Measurements from ENCODE around the gene PIM3. TPM values are rescaled to one million over a fixed set of nuclear protein-coding genes. Genes with fewer than 3 reads are reported as not detected.
A peak's percentile ranks its signal among the peaks of the same experiment; 100 is the strongest.
"Not testable (repeated sequence)": the region's sequence is repeated elsewhere in the genome, so short reads cannot be mapped to it uniquely, and the experiment has no call there.

The PIM3 gene
- total RNA-seq, 1 donor from 2014 or later, result 16.3 TPM

DNA sequence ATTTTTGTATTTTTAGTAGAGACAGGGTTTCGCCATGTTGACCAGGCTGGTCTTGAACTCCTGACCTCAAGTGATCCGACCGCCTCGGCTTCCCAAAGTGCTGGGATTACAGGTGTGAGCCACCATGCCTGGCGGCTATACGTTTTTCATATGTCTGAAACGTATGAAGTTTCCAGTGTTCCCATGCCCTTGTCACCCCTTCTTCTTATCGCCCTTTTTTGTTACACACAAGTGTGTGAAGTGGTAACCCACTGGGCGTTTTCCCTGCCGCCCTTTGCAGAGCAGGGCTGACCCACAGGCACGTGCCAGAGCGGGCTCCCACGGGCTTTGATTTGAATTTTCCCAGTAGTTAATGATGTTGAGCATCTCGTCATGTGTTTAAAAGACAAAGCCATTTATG lies 17.0 kb downstream of the PIM3 start:
- DNase-seq (ENCODE audit: low spot score in 2 of 2) (no peak), FAIRE-seq (no peak)

DNA sequence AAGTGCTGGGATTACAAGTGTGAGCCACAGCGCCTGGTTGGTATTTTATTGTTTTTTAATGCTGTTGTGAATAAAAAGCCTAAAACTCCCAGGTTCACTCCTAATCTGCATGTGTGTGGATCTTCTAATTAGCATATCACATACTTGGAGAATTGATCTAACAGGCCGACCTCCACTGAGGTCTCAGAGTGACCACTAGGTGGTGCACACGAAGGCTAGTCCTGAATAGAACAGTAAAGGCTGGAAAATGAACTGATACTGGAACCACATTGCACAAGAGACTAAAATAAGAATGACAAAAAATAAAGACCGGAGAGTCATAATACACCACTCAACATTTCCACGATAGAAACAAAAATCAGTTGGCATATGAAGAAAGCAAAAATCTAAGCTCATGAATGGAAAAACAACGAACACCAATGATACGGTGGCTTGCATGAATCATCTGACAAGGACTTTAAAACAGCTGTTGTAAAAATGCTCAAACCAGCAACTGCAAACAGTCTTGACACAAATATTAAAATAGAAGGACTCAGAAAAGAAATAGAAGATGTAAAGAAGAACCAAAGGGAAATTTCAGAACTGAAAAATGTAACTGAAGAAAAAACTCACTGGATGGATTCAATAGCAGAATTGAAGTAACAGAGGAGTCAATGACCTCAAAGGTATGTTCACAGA lies 19.2 kb downstream of the PIM3 start:
- DNase-seq (ENCODE audit: low spot score in 2 of 2), result no peak
- no peak for FAIRE-seq

DNA sequence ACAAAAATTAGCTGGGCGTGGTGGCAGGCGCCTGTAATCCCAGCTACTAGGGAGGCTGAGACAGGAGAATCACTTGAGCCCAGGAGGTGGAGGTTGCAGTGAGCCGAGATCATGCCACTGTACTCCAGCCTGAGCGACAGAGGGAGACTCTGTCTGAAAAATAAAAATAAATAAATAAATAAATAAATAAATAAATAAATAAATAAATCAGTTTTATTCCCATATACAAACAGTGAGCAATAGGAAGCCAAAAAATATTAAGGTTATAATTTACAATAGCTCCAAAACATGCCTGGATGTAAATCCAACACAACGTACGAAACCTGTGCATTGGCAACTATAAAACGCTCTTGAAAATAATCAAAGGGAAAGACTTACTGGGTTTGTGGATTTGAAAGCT lies 21.2 kb downstream of the PIM3 start:
- DNase-seq (ENCODE audit: low spot score in 2 of 2); FAIRE-seq: not testable (repeated sequence)

DNA sequence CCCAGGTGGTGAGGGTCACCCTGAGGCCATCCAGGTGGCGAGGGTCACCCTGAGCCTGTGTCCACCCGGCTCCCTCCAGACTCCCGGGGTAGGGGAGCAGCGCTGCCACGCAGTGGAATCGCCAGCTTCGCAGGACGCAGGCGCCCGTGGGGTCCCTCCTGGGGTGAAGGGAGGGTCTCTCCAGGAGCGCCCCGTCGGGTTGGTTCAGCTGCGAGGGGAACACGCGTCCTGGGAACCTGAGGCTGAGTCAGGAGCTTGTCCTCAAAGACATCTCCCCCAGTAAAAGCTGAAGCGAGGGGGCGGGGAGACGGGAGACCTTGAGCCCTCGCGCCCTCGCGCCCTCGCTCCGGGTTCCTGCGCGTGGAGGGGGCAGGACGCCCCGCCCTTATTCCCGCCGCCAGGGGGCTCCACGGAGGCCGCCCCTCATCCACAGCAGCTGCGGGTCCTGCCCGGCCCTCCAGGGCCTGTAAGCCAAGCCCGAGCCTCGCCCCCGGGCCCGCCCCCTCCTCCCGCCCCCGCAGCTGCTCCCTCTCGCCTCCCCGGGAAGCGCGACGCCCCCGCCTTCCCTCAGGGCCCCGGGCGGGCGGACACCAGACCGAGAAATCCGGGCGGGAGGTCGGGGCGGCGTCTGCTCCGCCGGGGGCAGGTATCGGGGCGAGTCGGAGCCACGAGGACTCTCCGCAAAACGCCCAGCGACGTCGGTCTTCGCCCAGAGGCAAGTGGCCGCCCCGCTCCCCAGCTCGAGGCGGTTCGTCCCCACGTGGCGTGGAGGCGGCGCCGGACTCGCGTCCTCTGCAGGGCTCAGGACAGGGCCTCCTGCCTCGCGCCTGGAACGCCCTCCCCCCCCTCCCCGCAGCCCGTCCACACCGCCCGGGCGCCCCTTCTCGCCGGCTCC lies 22.8 kb downstream of the PIM3 start:
- DNase-seq (ENCODE audit: low spot score in 2 of 2) (peak in 1 of 2 donors; percentile 55), FAIRE-seq (no peak)

DNA sequence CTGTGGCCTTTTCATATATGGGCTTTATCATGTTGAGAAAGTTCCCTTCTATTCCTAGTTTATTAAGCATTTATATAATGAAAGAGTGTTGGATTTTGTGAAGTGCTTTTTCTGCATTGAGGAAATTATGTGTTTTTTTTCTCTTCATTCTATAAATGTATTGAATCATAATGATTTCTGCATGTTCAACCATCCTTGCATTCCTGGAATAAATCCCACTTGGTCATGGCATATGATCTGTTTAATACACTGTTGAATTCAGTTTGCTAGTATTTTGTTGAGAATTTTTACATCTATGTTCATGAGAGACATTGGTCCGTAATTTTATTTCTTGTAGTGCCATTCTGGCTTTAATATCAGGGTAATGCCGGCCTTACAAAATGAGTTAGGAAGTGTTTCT lies 25.8 kb downstream of the PIM3 start:
- DNase-seq (ENCODE audit: low spot score in 2 of 2), result no peak
- no peak for FAIRE-seq

DNA sequence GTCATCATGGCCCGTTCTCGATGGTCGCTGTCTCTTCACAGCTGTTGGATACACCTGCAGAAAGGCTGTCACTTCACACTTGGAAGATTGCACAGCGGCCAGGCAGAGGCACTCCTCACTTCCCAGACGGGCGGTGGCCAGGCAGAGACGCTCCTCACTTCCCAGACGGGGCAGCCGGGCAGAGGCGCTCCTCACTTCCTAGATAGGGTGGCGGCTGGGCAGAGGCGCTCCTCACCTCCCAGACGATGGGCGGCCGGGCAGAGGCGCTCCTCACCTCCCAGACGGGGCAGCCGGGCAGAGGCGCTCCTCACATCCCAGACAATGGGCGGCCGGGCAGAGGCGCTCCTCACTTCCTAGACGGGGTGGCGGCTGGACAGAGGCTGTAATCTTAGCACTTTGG lies 29.3 kb downstream of the PIM3 start:
- DNase-seq (ENCODE audit: low spot score in 2 of 2); FAIRE-seq: not testable (repeated sequence)

DNA sequence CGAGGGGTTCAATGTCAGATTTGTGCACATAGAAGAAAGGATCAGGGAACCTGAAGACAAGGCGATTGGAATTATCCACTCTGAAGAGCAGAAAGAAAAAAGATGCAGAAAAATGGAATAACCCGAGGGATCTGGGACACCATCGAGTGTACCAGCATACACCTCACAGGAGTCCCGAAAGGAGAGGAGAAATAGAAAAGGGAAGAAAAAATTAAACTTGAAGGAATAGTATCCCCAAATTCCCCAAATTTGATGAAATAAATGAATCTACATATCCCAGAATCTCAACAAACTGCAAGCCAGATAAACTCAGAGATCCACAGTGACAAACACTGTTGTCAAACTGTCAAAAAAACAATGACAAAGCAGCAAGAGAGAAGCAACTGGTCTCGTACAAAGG lies 30.6 kb downstream of the PIM3 start:
- no peak for DNase-seq (ENCODE audit: low spot score in 2 of 2)
- FAIRE-seq, result no peak

DNA sequence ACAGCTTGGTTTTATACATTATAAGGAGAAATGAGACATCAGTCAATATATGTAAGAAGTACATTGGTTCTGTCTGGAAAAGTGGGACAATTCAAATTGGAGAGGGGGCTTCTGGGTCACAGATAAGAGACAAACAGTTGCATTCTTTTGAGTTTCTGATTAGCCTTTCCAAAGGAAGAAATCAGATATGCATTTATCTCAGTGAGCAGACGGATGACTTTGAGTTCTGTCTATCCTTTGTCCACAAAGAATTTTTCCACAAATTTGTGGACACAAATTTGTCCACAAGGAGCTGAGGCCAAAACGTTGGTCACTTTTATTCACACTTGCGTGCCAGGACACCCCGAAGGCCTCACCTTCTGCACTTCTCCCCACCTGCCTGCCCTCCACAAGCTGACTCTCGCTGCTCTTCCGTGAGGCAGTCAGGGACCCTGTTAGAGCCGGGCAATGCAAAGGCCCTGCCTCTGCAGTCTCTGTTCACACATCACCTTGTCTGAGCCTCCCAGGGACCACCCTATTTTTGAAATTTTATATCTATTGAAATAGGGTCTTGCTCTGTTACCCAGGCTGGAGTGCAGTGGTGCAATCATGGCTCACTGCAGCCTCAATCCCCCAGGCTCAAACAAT lies 31.4 kb downstream of the PIM3 start:
- FAIRE-seq, result no peak
- DNase-seq (ENCODE audit: low spot score in 2 of 2), result no peak

DNA sequence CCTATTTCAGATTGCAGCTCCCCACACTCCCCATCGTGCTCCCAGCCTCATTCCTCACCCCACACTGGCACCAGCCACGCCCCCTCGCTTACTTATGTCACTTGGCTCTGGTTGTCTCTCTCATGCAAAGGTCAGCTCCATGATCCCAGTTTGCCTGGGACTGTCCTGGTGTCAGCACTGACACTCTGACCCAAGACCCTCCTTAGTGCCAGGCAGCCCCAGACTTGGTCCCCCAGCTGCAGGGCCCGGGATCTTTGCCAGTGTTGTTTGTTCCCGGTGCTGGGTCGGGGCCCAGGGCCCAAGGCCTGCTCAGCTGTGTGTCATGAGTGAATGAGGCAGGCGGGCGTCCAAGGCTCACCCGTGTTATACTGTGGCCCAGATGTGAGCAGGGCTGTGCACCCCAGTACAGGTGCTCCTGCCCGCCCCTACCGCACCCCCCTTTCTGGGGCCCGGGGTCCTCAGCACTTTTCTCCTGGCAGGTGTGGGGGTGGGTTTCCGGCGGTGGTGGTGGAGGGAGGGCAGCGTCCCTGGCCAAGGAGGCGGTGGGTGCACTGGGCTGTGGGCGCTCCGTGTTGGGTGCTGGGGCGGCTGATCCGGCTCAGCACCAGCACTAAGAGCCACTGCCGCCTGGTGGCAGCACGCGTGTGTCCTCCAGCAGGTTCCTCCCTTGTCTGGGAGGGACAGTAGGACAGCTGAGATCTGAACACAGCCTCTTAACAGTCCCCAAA lies 32.5 kb downstream of the PIM3 start:
- peak; percentile 76 to 80 for DNase-seq (ENCODE audit: low spot score in 2 of 2)
- FAIRE-seq, result no peak

DNA sequence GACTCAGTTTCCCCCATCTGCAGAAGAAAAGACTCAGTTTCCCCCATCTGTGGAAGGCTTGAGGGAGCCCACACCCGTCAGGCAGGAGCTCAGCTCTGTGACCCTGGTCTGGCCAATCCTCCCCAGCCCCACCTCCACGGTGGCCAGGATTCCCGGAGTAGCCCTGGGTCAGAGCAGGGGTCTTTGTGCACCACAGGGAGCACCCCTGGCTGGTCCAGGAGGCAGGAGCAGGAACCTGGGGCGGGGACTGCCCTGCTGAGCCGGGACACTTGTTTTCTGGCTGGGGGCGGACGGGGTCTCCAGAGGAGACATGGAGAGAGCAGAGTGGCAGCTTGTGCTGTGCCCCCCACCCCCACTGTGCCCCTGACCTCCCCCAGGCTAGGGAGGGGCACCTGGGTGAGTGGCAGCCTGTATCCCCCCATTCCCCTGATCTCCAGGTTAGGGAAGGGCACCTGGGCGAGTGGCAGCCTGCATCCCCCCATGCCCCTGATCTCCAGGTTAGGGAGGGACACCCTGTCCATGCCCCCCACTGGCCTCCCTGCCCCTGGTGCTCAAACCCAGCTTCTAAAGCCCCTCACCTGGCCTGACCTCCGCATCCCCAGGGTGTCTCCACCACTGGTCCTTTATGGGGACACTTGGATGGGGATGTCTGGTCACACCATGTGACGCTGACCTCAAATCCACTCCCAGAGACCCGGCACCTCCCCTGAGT lies 33.2 kb downstream of the PIM3 start:
- DNase-seq (ENCODE audit: low spot score in 2 of 2) (no peak), FAIRE-seq (no peak)

DNA sequence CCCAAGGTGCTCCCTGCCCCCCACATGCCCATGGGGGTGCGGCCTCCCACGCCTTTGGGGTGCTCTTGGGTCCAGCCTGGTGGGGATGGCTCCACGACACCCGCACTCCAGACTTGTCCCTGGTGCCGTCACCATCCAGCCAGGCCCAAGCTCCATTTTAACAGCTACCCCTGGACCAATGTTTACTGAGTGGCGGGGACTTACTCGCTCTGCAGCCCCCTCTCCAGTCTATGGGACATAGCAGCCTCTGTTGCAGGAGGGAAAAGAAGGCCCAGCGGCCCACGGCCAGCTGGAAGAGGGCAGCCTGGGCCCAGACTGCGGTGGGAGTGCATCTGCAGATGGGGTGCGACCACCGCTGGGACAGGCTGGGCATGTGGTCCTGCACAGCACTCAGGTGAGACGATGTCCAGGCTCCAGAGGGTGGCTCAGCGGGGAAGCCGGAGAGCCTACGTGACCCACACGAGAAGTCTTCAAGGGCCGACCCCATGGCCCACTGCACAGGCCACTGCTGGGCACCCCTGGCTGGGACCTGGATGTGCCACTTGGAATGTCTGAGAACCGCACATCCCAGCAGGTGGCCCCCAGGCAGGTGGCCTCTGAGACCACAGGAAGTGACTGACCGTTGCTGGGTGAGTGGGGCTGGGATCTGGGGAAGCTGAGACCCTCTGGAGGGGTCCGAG lies 33.9 kb downstream of the PIM3 start:
- no peak for DNase-seq (ENCODE audit: low spot score in 2 of 2)
- FAIRE-seq, result no peak

DNA sequence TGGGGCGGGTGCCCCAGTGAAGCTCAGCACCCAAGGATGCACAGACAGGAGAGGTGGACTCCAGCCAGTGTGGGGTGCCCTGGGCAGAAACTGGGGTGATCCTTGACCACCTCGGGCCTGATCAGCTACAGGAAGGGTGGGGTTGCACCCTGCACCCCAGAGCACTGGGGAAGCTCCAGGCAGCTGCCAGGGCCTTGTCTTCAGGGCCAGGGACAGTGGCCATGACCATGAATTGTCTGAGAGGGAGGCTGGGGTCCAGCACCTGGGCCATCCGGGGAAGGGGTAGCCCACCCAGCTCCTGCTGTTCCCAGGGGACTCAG lies 34.4 kb downstream of the PIM3 start:
- DNase-seq (ENCODE audit: low spot score in 2 of 2) (no peak), FAIRE-seq (no peak)

DNA sequence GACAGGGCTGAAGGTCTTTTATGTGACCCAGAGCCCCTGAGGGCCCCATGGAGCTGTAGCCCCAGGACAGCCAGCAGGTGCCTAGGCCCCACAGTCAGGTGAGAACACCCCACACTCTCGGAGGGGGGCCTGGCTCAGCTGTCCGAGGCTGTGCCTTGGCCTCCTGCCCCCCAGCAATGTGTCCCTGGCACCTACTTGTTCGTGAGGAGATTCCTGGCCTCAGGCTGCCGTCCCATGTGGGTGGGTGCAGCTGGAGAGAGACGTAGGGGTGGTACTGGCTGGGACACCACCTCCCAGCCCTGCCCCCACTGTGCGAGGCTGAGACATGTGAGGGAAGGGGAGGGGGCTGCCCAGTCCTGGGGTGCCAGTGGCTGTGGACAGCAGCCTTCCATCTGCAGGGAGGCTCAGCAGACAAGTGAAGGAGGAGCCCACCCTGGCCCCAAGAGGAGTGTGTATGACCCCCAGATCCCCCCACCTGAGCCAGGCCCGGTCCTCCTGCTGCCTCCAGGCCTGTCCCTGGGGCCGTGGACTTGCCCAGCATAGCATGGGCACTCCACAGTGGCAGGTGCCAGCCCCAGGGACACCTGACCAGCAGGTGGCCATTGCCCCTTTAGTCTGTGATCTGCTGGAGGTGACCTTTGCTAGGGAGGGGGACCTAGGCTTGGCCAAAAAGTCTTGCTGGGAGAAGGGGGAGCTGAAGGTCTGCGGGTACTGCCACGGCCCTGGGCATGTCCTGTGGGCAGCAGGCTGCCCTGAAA lies 35.0 kb downstream of the PIM3 start:
- no peak for DNase-seq (ENCODE audit: low spot score in 2 of 2)
- FAIRE-seq, result no peak

DNA sequence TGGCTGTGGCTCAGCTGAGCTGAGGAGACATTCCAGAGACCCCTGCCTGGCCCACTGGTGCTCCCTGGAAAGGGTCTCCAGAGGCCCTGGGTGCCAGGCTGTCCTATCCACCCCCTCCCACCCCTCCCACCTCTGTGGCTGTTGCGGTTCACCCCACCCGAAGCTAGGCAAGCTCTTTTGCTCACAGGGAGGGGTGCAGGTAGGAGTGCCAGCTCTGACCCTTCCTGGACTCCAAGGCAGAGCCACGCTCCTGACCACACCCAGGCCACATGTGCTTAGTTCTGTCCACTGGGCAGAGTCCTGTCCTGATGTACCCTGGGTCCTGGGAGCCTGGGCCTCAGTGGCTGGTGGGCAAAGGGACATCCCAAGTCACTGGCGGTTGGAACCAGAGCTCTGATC lies 35.5 kb downstream of the PIM3 start:
- DNase-seq (ENCODE audit: low spot score in 2 of 2) (no peak), FAIRE-seq (no peak)

DNA sequence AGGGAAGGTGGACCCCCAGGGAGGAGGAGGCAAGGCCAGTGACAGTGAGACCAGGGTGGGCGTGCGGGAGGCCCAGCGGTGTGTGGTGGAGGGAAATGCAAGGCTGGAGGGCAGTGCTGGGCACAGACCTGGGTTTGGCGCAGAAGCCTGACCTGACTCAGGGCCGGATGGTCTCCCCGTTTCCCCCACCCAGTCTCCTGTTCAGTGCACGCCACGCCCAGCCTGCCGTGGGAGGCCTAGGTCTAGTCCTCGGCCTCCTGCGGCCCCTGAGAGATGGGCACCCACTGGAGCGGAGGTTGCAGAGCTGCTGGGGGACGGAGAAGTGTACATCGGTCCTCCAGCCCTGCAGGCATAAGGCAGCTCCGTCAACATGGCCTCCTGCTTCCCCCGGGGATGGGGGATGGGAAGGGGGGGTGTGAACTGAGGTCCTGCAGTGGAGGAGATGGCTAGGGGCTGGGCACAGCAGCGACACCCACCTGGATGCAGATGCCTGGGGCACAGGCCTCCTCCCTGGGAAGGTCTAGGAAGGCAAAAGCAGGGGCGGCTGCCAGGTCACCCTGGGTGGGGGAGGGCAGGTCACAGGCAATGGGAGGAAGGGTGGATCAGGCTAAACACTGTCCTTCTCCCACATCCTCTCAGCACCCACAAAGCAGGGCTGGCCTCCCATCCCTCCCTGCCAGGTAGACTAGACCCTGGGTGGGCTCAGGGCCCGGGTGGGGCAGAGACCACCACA lies 36.1 kb downstream of the PIM3 start:
- no peak for DNase-seq (ENCODE audit: low spot score in 2 of 2)
- no peak for FAIRE-seq

DNA sequence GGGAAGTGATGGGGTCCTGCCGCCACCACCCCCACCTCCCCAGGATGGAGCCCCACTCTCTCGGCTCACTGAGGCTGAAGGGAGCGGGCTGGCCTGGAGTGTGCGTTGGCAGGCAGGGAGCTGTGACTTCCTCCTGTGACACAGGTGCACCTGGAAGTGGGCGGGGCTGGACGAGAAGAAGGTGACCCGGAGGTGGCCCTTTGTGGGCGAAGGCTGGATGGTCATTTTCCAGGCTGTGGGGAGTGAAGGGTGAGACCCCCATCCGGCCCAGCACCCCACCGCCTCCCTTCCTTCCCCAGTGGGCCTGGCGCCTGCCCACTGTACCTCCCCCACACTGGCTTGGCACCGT lies 36.7 kb downstream of the PIM3 start:
- FAIRE-seq, result no peak
- no peak for DNase-seq (ENCODE audit: low spot score in 2 of 2)

DNA sequence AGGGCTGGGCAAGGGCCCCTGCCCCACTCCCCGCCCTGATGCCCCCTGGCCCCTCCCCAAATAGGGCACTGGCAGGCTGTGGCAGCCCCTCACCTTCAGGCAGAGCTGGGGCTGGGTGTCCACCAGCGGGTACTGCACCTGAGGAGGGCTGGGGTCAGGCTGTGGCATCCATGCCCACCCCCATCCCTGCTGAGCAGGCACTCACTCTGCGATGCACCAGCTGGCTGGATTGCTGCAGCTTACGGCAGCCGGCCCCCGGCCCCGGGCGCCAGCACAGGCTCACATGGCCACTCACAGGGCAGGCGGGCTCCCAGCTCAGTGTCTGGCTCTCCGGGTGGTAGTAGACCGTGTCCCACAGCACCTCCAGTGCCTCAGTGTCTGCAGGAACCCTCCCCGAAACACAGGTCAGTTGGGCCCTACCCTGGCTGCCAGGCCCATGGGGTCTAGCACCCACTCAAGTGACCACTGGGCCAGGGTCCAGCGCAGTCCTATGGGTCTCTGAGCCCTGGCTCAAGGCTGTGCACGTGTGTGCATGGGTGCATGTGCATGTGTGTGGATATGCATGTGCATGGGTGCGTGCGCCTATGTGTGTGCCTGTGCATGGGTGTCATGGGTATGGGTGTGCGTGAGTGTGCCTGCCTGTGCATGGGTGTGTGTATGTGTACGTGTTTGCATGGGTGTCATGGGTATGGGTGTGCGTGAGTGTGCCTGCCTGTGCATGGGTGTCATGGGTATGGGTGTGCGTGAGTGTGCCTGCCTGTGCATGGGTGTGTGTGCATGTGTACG lies 37.6 kb downstream of the PIM3 start:
- FAIRE-seq (no peak), DNase-seq (ENCODE audit: low spot score in 2 of 2) (no peak)

DNA sequence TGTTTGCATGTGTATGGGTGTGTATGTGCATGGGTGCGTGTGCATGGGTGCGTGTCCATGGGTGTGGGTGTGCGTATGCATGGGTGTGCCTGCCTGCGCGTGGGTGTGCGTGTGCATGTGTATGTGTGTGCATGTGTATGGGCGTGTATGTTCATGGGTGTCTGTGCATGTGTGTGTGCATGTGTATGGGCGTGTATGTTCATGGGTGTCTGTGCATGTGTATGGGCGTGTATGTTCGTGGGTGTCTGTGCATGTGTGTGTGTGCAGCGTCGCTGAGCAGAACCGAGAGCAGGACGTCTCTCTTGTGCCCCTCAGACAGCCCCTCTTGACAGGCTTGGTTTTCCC lies 38.1 kb downstream of the PIM3 start:
- FAIRE-seq (no peak), DNase-seq (ENCODE audit: low spot score in 2 of 2) (no peak)
